ENCODE measurements around the gene SEPTIN10. TPM values are rescaled to one million over a fixed set of nuclear protein-coding genes. Genes with fewer than 3 reads are reported as not detected.
"Not testable (repeated sequence)": the region's sequence is repeated elsewhere in the genome, so short reads cannot be mapped to it uniquely, and the experiment has no call there.

The SEPTIN10 gene
- total RNA-seq, 4 donors from 2014 or later = 104 to 160 (median 118) TPM

DNA sequence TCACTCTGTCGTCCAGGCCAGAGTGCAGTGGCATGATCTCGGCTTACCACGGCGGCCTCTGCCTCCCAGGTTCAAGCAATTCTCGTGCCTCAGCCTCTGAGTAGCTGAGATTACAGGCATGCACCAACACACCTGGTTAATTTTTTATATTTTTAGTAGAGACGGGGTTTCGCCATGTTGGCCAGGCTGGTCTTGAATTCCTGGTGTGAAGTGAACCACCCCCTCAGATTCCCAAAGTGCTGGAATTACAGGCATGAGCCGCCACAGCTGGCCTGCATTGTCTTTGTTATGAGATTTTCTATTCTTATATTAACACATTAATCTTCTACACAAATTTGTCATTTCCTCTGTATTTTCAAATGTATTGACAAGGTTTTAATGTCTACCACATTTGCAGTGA is 75.2 kb downstream of the SEPTIN10 start:
- Histone ChIP-seq H3K27ac (no peak overlapping the region), H3K36me3 (peaks cover 0 to 12% (median 0%) of the 10 kb centered on the region in 3 donors), H3K27me3 (no peaks in the 10 kb centered on the region), H3K4me3 (no peak overlapping the region), H3K9me3 (no peaks in the 10 kb centered on the region), H3K4me1 (no peaks in the 10 kb centered on the region)
- no peak for DNase-seq (ENCODE audit: low spot score in 2 of 2)
- 55 to 57% methylated on average over 8 of the region's 8 CpGs for WGBS, 2 donors
- no peak for TF ChIP-seq CTCF (IDR thresholded peaks at IDR 0.05)
- no peak for TF ChIP-seq POLR2A (IDR thresholded peaks at IDR 0.05)
- TF ChIP-seq EP300 (IDR thresholded peaks at IDR 0.05) = no peak

DNA sequence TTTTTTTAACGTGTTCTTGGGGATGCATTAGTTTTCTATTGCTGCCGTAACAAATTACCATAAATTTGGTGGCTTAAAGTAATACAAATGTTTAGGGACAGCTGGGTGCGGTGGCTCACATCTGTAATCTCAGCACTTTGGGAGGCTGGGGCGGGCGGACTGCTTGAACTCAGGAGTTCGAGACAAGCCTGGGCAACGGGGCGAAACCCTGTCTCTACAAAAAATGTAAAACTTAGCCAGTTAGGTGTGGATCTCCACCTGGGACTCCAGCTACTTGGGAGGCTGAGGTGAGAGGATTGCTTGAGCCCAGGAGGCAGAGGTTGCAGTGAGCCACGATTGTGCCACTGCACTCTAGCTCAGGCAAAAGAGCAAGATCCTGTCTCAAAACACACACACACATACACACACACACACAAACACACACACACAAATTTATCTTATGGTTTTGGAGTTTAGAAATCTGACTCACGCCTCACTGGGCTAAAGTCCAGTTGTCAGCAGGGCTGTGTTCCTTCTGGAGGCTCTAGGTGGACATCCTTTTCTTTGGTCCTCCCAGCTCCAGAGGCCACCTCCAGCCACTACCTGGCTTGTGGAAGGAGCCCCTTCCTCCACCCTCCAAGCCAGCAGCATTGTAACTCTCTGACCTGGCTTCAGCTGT is 76.1 kb downstream of the SEPTIN10 start:
- no peak for DNase-seq (ENCODE audit: low spot score in 2 of 2)
- 90 to 91% methylated on average over 10 of the region's 10 CpGs for WGBS, 2 donors
- TF ChIP-seq POLR2A (IDR thresholded peaks at IDR 0.05) = no peak
- TF ChIP-seq EP300 (IDR thresholded peaks at IDR 0.05) = no peak
- TF ChIP-seq CTCF (IDR thresholded peaks at IDR 0.05) = no peak
- no peaks in the 10 kb centered on the region for H3K27me3 ChIP-seq
- no peak overlapping the region for H3K4me3 ChIP-seq
- peaks cover 0 to 12% (median 0%) of the 10 kb centered on the region in 3 donors for H3K36me3 ChIP-seq
- H3K9me3 ChIP-seq = no peaks in the 10 kb centered on the region
- no peaks in the 10 kb centered on the region for H3K4me1 ChIP-seq
- H3K27ac ChIP-seq = no peak overlapping the region

DNA sequence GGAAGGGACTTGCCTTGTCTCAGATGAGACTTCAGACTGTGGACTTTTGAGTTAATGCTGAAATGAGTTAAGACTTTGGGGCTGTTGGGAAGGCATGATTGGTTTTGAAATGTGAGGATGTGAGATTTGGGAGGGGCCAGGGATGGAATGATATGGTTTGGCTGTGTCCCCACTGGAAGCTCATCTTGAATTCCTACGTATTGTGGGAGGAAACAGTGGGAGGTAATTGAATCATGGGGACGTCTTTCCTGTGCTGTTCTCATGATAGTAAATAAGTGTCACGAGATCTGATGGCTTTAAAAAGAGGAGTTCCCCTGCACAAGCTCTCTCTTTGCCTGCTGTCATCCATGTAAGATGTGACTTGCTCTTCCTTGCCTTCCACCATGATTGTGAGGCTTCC is 77.2 kb downstream of the SEPTIN10 start:
- H3K27me3 ChIP-seq; H3K9me3 ChIP-seq; H3K4me3 ChIP-seq; H3K36me3 ChIP-seq; H3K27ac ChIP-seq; DNase-seq (ENCODE audit: low spot score in 2 of 2); H3K4me1 ChIP-seq: not testable (repeated sequence)
- WGBS, 2 donors = 48 to 51% methylated on average over 3 of the region's 3 CpGs

GRCh38 chr2:109535217-109535946 is 78.4 kb downstream of the SEPTIN10 start:
- 58 to 63% methylated on average over 6 of the region's 6 CpGs for WGBS, 2 donors
- H3K4me3 ChIP-seq = no peak overlapping the region
- no peaks in the 10 kb centered on the region for H3K27me3 ChIP-seq
- TF ChIP-seq EP300 (IDR thresholded peaks at IDR 0.05) (no peak), CTCF (IDR thresholded peaks at IDR 0.05) (no peak), POLR2A (IDR thresholded peaks at IDR 0.05) (no peak)
- no peaks in the 10 kb centered on the region for H3K9me3 ChIP-seq
- no peak overlapping the region for H3K27ac ChIP-seq
- no peak for DNase-seq (ENCODE audit: low spot score in 2 of 2)
- H3K4me1 ChIP-seq = peaks cover 0 to 4% (median 0%) of the 10 kb centered on the region in 4 donors
- H3K36me3 ChIP-seq = peaks cover 0 to 5% (median 0%) of the 10 kb centered on the region in 3 donors

- 68 to 71% methylated on average over 7 of the region's 7 CpGs for WGBS, 2 donors
- no peaks in the 10 kb centered on the region for H3K27me3 ChIP-seq
- no peak overlapping the region for H3K4me3 ChIP-seq
- H3K4me1 ChIP-seq = peaks cover 0 to 18% (median 0%) of the 10 kb centered on the region in 4 donors
- H3K9me3 ChIP-seq = no peaks in the 10 kb centered on the region
- no peak overlapping the region for H3K27ac ChIP-seq
- DNase-seq (ENCODE audit: low spot score in 2 of 2) = no peak
- no peak for TF ChIP-seq EP300 (IDR thresholded peaks at IDR 0.05)
- H3K36me3 ChIP-seq = no peaks in the 10 kb centered on the region
Observed at GRCh38 chr2:109533823-109534222, 79.9 kb downstream of the SEPTIN10 start.

DNA sequence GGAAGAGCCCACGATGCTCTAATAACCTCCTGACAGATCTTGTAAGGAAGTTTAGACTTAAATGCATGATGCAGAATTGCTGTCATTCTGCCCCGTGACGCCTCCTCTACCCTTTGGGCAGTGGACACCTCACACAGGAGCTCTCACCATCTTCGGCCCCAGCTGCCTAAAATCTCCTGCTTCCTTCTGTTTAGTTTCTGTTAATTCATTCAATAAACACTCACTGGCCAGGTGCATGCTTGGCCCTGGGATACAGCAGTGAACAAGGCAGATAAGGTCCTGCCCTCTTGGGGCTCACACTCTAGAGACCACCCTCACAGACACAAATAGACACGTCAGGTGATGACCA is 81.1 kb downstream of the SEPTIN10 start:
- no peaks in the 10 kb centered on the region for H3K27me3 ChIP-seq
- TF ChIP-seq POLR2A (IDR thresholded peaks at IDR 0.05) = no peak
- no peak for TF ChIP-seq EP300 (IDR thresholded peaks at IDR 0.05)
- TF ChIP-seq CTCF (IDR thresholded peaks at IDR 0.05) = no peak
- no peak overlapping the region for H3K27ac ChIP-seq
- DNase-seq (ENCODE audit: low spot score in 2 of 2) = no peak
- H3K9me3 ChIP-seq = no peaks in the 10 kb centered on the region
- no peak overlapping the region for H3K4me3 ChIP-seq
- H3K36me3 ChIP-seq = no peaks in the 10 kb centered on the region
- H3K4me1 ChIP-seq = peaks cover 0 to 18% (median 0%) of the 10 kb centered on the region in 4 donors
- WGBS, 2 donors = 88 to 89% methylated on average over 5 of the region's 5 CpGs

Data from tibial nerve (tissue), 4 donors.